ENCODE data around the gene MRPL38.
A peak's percentile ranks its signal among the peaks of the same experiment; 100 is the strongest.

MRPL38 gene

GRCh38 chr17:75901727-75902126 lies 3.0 kb downstream of the MRPL38 start:
- no peak overlapping the region for H4K8ac ChIP-seq (ENCODE audit: low read depth, low read length)
- H2BK12ac ChIP-seq (ENCODE audit: low read length) = no peak overlapping the region
- H3K9ac ChIP-seq (ENCODE audit: low read depth, low read length, poor library complexity) = peak overlapping the region; percentile 30
- H3K27me3 ChIP-seq (ENCODE audit: control insufficient read depth in 3 of 3, insufficient read depth in 3 of 3, low read depth in 1 of 3, low read length in 3 of 3) = no peaks in the 10 kb centered on the region
- H2BK15ac ChIP-seq (ENCODE audit: low read length) = no peak overlapping the region
- H2BK120ac ChIP-seq (ENCODE audit: low read depth, low read length) = no peak overlapping the region
- H3K79me1 ChIP-seq (ENCODE audit: low read depth, low read length) = peaks cover 6% of the 10 kb centered on the region
- no peaks in the 10 kb centered on the region for H3K9me3 ChIP-seq (replicated peaks in 1 of 2; ENCODE audit: control insufficient read depth in 2 of 2, insufficient read depth in 1 of 2, low read depth in 1 of 2, low read length in 2 of 2)
- H3K4ac ChIP-seq (ENCODE audit: low read length) = no peak overlapping the region
- no peak overlapping the region for H3K4me3 ChIP-seq (ENCODE audit: low read length in 2 of 2)
- no peak overlapping the region for H2BK5ac ChIP-seq (ENCODE audit: low read length)
- no peak overlapping the region for H4K91ac ChIP-seq (ENCODE audit: low read depth, low read length, poor library complexity)
- H3K18ac ChIP-seq (ENCODE audit: low read length) = no peak overlapping the region
- no peak overlapping the region for H3K4me2 ChIP-seq (ENCODE audit: insufficient read depth, low read length, poor library complexity, severe bottlenecking)
- no peak for DNase-seq (ENCODE audit: low spot score)
- WGBS, 2 donors (ENCODE audit: extremely low coverage in 2 of 2, insufficient read length in 2 of 2, insufficient replicate concordance in 1 of 2) = no CpG with 5 or more reads among the region's 18 CpGs
- peaks cover 33 to 63% of the 10 kb centered on the region in 2 donors for H3K36me3 ChIP-seq (replicated peaks in 1 of 2; ENCODE audit: control insufficient read depth in 2 of 2, insufficient read depth in 2 of 2, low read length in 2 of 2)
- H3K27ac ChIP-seq (replicated peaks; ENCODE audit: low read length) = no peak overlapping the region
- no peak overlapping the region for H2AFZ ChIP-seq (ENCODE audit: low read length)
- no peak overlapping the region for H3K23ac ChIP-seq (ENCODE audit: low read depth, low read length, poor library complexity)
- no peak overlapping the region for H3K14ac ChIP-seq (ENCODE audit: low read length)
- H2AK5ac ChIP-seq (ENCODE audit: low read depth, low read length) = no peak overlapping the region
- no peaks in the 10 kb centered on the region for H3K4me1 ChIP-seq (ENCODE audit: control insufficient read depth in 2 of 2, insufficient read depth in 1 of 2, low read depth in 1 of 2, low read length in 2 of 2)

DNA sequence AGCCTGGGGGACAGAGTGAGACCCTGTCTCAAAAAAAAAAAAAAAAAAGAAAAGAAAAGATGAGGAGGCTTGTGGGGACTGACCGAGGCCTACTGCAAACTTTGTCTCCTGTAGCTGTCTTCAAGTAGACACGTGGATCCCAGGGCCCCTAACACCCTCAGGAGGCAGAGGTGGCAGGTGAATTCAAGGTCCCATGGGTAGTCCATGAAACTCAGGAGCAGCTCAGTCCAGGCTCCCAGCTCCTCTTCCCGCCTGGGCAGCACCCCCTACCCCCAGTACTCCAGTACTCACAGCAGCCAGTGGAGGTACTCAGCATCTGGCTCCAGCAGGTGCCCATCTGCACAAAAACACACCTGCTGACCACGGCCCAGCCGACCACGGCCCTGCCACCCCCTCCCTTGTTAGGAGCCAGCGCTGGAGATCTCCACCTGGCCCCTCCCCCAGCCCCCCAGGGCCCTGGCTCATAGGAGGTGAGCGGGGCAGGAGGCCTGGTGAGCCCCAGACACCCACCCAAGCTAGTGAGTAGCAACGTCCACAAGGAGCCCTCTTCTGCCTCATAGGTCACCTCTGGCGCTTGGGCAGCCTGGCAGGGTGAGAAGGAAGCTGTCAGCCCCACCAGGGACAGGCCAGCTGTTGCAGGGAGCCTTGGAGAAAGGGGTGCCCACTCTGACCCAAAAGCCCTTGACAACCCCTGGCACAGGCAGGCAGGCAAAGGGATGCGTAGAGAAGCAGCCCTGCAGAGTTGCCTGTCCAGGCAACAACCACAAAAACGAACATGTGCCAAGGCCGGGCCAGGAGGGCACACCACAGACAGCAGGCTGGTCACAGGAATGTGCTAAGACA lies 3.8 kb downstream of the MRPL38 start:
- peaks cover 33 to 63% of the 10 kb centered on the region in 2 donors for H3K36me3 ChIP-seq (replicated peaks in 1 of 2; ENCODE audit: control insufficient read depth in 2 of 2, insufficient read depth in 2 of 2, low read length in 2 of 2)
- H3K27me3 ChIP-seq (ENCODE audit: control insufficient read depth in 3 of 3, insufficient read depth in 3 of 3, low read depth in 1 of 3, low read length in 3 of 3) = no peaks in the 10 kb centered on the region
- H3K9ac ChIP-seq (ENCODE audit: low read depth, low read length, poor library complexity) = no peak overlapping the region
- H3K4me2 ChIP-seq (ENCODE audit: insufficient read depth, low read length, poor library complexity, severe bottlenecking) = no peak overlapping the region
- no peak for DNase-seq (ENCODE audit: low spot score)
- H2BK15ac ChIP-seq (ENCODE audit: low read length) = no peak overlapping the region
- H3K4ac ChIP-seq (ENCODE audit: low read length) = no peak overlapping the region
- H3K4me3 ChIP-seq (ENCODE audit: low read length in 2 of 2) = no peak overlapping the region
- H2AK5ac ChIP-seq (ENCODE audit: low read depth, low read length) = no peak overlapping the region
- H3K79me1 ChIP-seq (ENCODE audit: low read depth, low read length) = peaks cover 8% of the 10 kb centered on the region
- H2BK5ac ChIP-seq (ENCODE audit: low read length) = no peak overlapping the region
- no peaks in the 10 kb centered on the region for H3K9me3 ChIP-seq (replicated peaks in 1 of 2; ENCODE audit: control insufficient read depth in 2 of 2, insufficient read depth in 1 of 2, low read depth in 1 of 2, low read length in 2 of 2)
- H3K27ac ChIP-seq (replicated peaks; ENCODE audit: low read length) = no peak overlapping the region
- H3K14ac ChIP-seq (ENCODE audit: low read length) = no peak overlapping the region
- peak overlapping the region; percentile 41 for H2BK12ac ChIP-seq (ENCODE audit: low read length)
- no peak overlapping the region for H3K23ac ChIP-seq (ENCODE audit: low read depth, low read length, poor library complexity)
- no peaks in the 10 kb centered on the region for H3K4me1 ChIP-seq (ENCODE audit: control insufficient read depth in 2 of 2, insufficient read depth in 1 of 2, low read depth in 1 of 2, low read length in 2 of 2)
- H2AFZ ChIP-seq (ENCODE audit: low read length) = no peak overlapping the region
- no peak overlapping the region for H4K8ac ChIP-seq (ENCODE audit: low read depth, low read length)
- no CpG with 5 or more reads among the region's 13 CpGs for WGBS, 2 donors (ENCODE audit: extremely low coverage in 2 of 2, insufficient read length in 2 of 2, insufficient replicate concordance in 1 of 2)
- no peak overlapping the region for H4K91ac ChIP-seq (ENCODE audit: low read depth, low read length, poor library complexity)
- no peak overlapping the region for H2BK120ac ChIP-seq (ENCODE audit: low read depth, low read length)
- no peak overlapping the region for H3K18ac ChIP-seq (ENCODE audit: low read length)

- Histone ChIP-seq H3K27ac (replicated peaks; ENCODE audit: low read length) (no peak overlapping the region), H3K4me1 (ENCODE audit: control insufficient read depth in 2 of 2, insufficient read depth in 1 of 2, low read depth in 1 of 2, low read length in 2 of 2) (peaks cover 0 to 9% of the 10 kb centered on the region in 2 donors), H3K79me1 (ENCODE audit: low read depth, low read length) (peaks cover 10% of the 10 kb centered on the region), H4K91ac (ENCODE audit: low read depth, low read length, poor library complexity) (no peak overlapping the region), H2AFZ (ENCODE audit: low read length) (no peak overlapping the region), H3K18ac (ENCODE audit: low read length) (no peak overlapping the region), H3K4ac (ENCODE audit: low read length) (no peak overlapping the region), H4K8ac (ENCODE audit: low read depth, low read length) (no peak overlapping the region), H3K9ac (ENCODE audit: low read depth, low read length, poor library complexity) (no peak overlapping the region), H3K27me3 (ENCODE audit: control insufficient read depth in 3 of 3, insufficient read depth in 3 of 3, low read depth in 1 of 3, low read length in 3 of 3) (no peaks in the 10 kb centered on the region), H2BK12ac (ENCODE audit: low read length) (no peak overlapping the region), H3K4me2 (ENCODE audit: insufficient read depth, low read length, poor library complexity, severe bottlenecking) (no peak overlapping the region), H2BK5ac (ENCODE audit: low read length) (no peak overlapping the region), H3K23ac (ENCODE audit: low read depth, low read length, poor library complexity) (peak overlapping the region; percentile 27), H2AK5ac (ENCODE audit: low read depth, low read length) (no peak overlapping the region), H3K4me3 (ENCODE audit: low read length in 2 of 2) (peak overlapping the region in 1 of 2 donors; percentile 30), H2BK120ac (ENCODE audit: low read depth, low read length) (no peak overlapping the region), H2BK15ac (ENCODE audit: low read length) (no peak overlapping the region), H3K14ac (ENCODE audit: low read length) (no peak overlapping the region), H3K36me3 (replicated peaks in 1 of 2; ENCODE audit: control insufficient read depth in 2 of 2, insufficient read depth in 2 of 2, low read length in 2 of 2) (peaks cover 33 to 63% of the 10 kb centered on the region in 2 donors), H3K9me3 (replicated peaks in 1 of 2; ENCODE audit: control insufficient read depth in 2 of 2, insufficient read depth in 1 of 2, low read depth in 1 of 2, low read length in 2 of 2) (no peaks in the 10 kb centered on the region)
- DNase-seq (ENCODE audit: low spot score) = no peak
- no CpG with 5 or more reads among the region's 23 CpGs for WGBS, 2 donors (ENCODE audit: extremely low coverage in 2 of 2, insufficient read length in 2 of 2, insufficient replicate concordance in 1 of 2)
Observed at GRCh38 chr17:75899767-75900468, 4.8 kb downstream of the MRPL38 start.

- DNase-seq (ENCODE audit: low spot score) = no peak
Observed at GRCh38 chr17:75899353-75899752, 5.3 kb downstream of the MRPL38 start.

More at GRCh38 chr17:75899353-75899752, 5.3 kb downstream of the MRPL38 start:
- no peak overlapping the region for H4K8ac ChIP-seq (ENCODE audit: low read depth, low read length)
- no peak overlapping the region for H2BK5ac ChIP-seq (ENCODE audit: low read length)
- no peak overlapping the region for H2BK120ac ChIP-seq (ENCODE audit: low read depth, low read length)
- peaks cover 33 to 63% of the 10 kb centered on the region in 2 donors for H3K36me3 ChIP-seq (replicated peaks in 1 of 2; ENCODE audit: control insufficient read depth in 2 of 2, insufficient read depth in 2 of 2, low read length in 2 of 2)
- H2BK15ac ChIP-seq (ENCODE audit: low read length) = no peak overlapping the region
- H3K14ac ChIP-seq (ENCODE audit: low read length) = no peak overlapping the region
- no peak overlapping the region for H3K27ac ChIP-seq (replicated peaks; ENCODE audit: low read length)
- no peak overlapping the region for H4K91ac ChIP-seq (ENCODE audit: low read depth, low read length, poor library complexity)
- H3K4me2 ChIP-seq (ENCODE audit: insufficient read depth, low read length, poor library complexity, severe bottlenecking) = no peak overlapping the region
- no peak overlapping the region for H2BK12ac ChIP-seq (ENCODE audit: low read length)
- no peak overlapping the region for H3K18ac ChIP-seq (ENCODE audit: low read length)
- peak overlapping the region; percentile 27 for H3K23ac ChIP-seq (ENCODE audit: low read depth, low read length, poor library complexity)
- peaks cover 11% of the 10 kb centered on the region for H3K79me1 ChIP-seq (ENCODE audit: low read depth, low read length)
- no peak overlapping the region for H2AK5ac ChIP-seq (ENCODE audit: low read depth, low read length)
- H3K4me1 ChIP-seq (ENCODE audit: control insufficient read depth in 2 of 2, insufficient read depth in 1 of 2, low read depth in 1 of 2, low read length in 2 of 2) = peaks cover 0 to 10% of the 10 kb centered on the region in 2 donors
- H3K4ac ChIP-seq (ENCODE audit: low read length) = no peak overlapping the region
- WGBS, 2 donors (ENCODE audit: extremely low coverage in 2 of 2, insufficient read length in 2 of 2, insufficient replicate concordance in 1 of 2) = no CpG with 5 or more reads among the region's 13 CpGs
- peak overlapping the region; percentile 30 for H3K9ac ChIP-seq (ENCODE audit: low read depth, low read length, poor library complexity)
- no peak overlapping the region for H2AFZ ChIP-seq (ENCODE audit: low read length)
- no peaks in the 10 kb centered on the region for H3K9me3 ChIP-seq (replicated peaks in 1 of 2; ENCODE audit: control insufficient read depth in 2 of 2, insufficient read depth in 1 of 2, low read depth in 1 of 2, low read length in 2 of 2)
- H3K4me3 ChIP-seq (ENCODE audit: low read length in 2 of 2) = peak overlapping the region in 1 of 2 donors; percentile 30
- no peaks in the 10 kb centered on the region for H3K27me3 ChIP-seq (ENCODE audit: control insufficient read depth in 3 of 3, insufficient read depth in 3 of 3, low read depth in 1 of 3, low read length in 3 of 3)

Data from neuronal stem cell (in vitro differentiated cells).